Natural killer cell (primary cell): ENCODE measurements around the gene RPS13. TPM values are rescaled to one million over a fixed set of nuclear protein-coding genes. Genes with fewer than 3 reads are reported as not detected.

Source experiments
- ATAC-seq, 3 donors: fragments of 150-1000 bp in 2 of 3; fragments of 200-7000 bp in 1 of 3; cut with Tn5 transposase; 1 replicate in 1 of 3; 2 replicates in 2 of 3; pipeline ENCODE4 v1.10.0; 2021; ENCODE audit warnings: mild to moderate bottlenecking in 2 of 3, moderate library complexity in 2 of 3
- DNase-seq, 2 donors: peaks; one replicate each; pipeline versions ENCODE4 v3.0.0 to v3.0.0-alpha.2; 2013 to 2021; ENCODE audit warnings: mixed read lengths in 1 of 2
- H3K27ac ChIP-seq: one replicate; pipeline ENCODE4 v1.5.1; 2013; ENCODE audit warnings: mild to moderate bottlenecking, low read length
- H3K27me3 ChIP-seq: one replicate; pipeline ENCODE4 v1.6.1; 2013; ENCODE audit warnings: low read length; ENCODE audit not compliant: control insufficient read depth, insufficient read depth
- H3K36me3 ChIP-seq: one replicate; pipeline ENCODE4 v1.6.1; 2013; ENCODE audit warnings: low read length; ENCODE audit not compliant: control insufficient read depth, insufficient read depth
- H3K4me1 ChIP-seq: one replicate; pipeline ENCODE4 v1.6.1; 2013; ENCODE audit warnings: low read length; ENCODE audit not compliant: control insufficient read depth, insufficient read depth
- H3K4me3 ChIP-seq: one replicate; pipeline ENCODE4 v1.5.1; 2013; ENCODE audit warnings: low read length
- H3K9me3 ChIP-seq: one replicate; pipeline ENCODE4 v1.6.1; 2013; ENCODE audit warnings: low read length; ENCODE audit not compliant: control insufficient read depth, insufficient read depth
- H3K27ac Mint-ChIP-seq, 2 donors: one replicate each; pipeline ENCODE4 v1.8.0; 2022; ENCODE audit warnings: mild to moderate bottlenecking in 2 of 2, mixed read lengths in 2 of 2, moderate library complexity in 1 of 2
- H3K27me3 Mint-ChIP-seq, 2 donors: one replicate each; pipeline ENCODE4 v1.8.0; 2022; ENCODE audit warnings: low read depth in 2 of 2, mixed read lengths in 2 of 2
- H3K36me3 Mint-ChIP-seq: one replicate; pipeline ENCODE4 v1.8.0; 2022; ENCODE audit warnings: mixed read lengths
- H3K4me1 Mint-ChIP-seq, 2 donors: one replicate each; pipeline ENCODE4 v1.8.0; 2022; ENCODE audit warnings: mixed read lengths in 2 of 2
- H3K4me3 Mint-ChIP-seq: one replicate; pipeline ENCODE4 v1.8.0; 2022; ENCODE audit warnings: mild to moderate bottlenecking, moderate library complexity, mixed read lengths
- H3K9me3 Mint-ChIP-seq, 2 donors: one replicate each; pipeline ENCODE4 v1.8.0; 2022; ENCODE audit warnings: mixed read lengths in 2 of 2
- WGBS: methylation state at CpG from one replicate; pipeline ENCODE4 v1.1.7; 2013; ENCODE audit warnings: missing lambda C conversion rate; ENCODE audit not compliant: insufficient coverage; 5-methylcytosine and 5-hydroxymethylcytosine counted together
- intact Hi-C: fragments of 100-400 bp; cut with micrococcal nuclease; formaldehyde crosslinking; loops from one replicate; pipeline ENCODE4 v1.14.2; 2022
- total RNA-seq, 4 donors: library from RNA; stranded (reverse); fragments of 120-200 nt in 1 of 4; gene quantifications; one replicate each; pipeline versions ENCODE4 v1.2.3 to v1.2.4, GENCODE V29; 2013 to 2022
- TF ChIP-seq, protein P1 (sequence below): fragments of 200-600 bp; IDR thresholded peaks from one replicate; pipeline ENCODE4 v1.8.0; 2022; ENCODE audit warnings: antibody characterized with exemption

Gene RPS13
- total RNA-seq, 3 donors from 2014 or later (not counting 1 experiment from before 2014, with no cell fraction given): 579 to 685 (median 654) TPM

- H3K9me3 ChIP-seq: no peaks in the 10 kb centered on the region
- H3K36me3 ChIP-seq: peaks cover 27% of the 10 kb centered on the region
- intact Hi-C loops: loop anchor here (1.0 to 10.0 kb wide), 4 partner anchors 131 to 1246 kb away; partner anchors contain the start of genes C11orf58, GTF2H1, HPS5 and NUCB2
- DNase-seq (no peak), ATAC-seq (no peak)
- H3K36me3 Mint-ChIP-seq: peaks cover 18% of the 10 kb centered on the region
- H3K4me1 Mint-ChIP-seq: peaks cover 42 to 44% of the 10 kb centered on the region in 2 donors
- peaks cover 21% of the 10 kb centered on the region for H3K4me1 ChIP-seq
- H3K27ac Mint-ChIP-seq: peak overlapping the region; percentile 94 to 99
- TF ChIP-seq, protein P1, sequence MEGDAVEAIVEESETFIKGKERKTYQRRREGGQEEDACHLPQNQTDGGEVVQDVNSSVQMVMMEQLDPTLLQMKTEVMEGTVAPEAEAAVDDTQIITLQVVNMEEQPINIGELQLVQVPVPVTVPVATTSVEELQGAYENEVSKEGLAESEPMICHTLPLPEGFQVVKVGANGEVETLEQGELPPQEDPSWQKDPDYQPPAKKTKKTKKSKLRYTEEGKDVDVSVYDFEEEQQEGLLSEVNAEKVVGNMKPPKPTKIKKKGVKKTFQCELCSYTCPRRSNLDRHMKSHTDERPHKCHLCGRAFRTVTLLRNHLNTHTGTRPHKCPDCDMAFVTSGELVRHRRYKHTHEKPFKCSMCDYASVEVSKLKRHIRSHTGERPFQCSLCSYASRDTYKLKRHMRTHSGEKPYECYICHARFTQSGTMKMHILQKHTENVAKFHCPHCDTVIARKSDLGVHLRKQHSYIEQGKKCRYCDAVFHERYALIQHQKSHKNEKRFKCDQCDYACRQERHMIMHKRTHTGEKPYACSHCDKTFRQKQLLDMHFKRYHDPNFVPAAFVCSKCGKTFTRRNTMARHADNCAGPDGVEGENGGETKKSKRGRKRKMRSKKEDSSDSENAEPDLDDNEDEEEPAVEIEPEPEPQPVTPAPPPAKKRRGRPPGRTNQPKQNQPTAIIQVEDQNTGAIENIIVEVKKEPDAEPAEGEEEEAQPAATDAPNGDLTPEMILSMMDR: no peak
- 23% methylated on average over 15 of the region's 15 CpGs for WGBS
- H3K9me3 Mint-ChIP-seq: no peaks in the 10 kb centered on the region
- peak overlapping the region; percentile 96 for H3K4me3 ChIP-seq
- peak overlapping the region; percentile 92 for H3K27ac ChIP-seq
- H3K4me3 Mint-ChIP-seq: peak overlapping the region; percentile 95
- no peaks in the 10 kb centered on the region for H3K27me3 ChIP-seq
- H3K27me3 Mint-ChIP-seq: no peaks in the 10 kb centered on the region
Observed at GRCh38 chr11:17076517-17077239, 789 bp downstream of the RPS13 start.

DNA sequence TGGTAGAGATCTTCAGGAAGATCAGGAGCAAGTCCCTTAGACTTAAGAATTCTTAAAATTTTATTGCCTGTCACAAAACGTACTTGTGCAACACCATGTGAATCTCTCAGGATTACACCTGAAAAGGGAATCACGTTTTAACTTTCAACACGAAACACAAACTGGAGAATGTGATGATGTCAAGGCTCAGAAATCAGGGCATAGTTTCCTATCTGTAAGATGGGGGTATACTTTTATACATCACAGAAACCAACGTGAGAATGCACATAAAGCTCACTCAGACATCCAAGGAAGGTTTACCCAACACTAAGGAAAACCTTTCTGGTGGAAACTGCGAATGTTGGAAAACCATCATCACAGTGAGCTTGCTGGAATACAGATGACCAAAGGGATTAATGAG is 2.0 kb downstream of the RPS13 start:
- H3K36me3 ChIP-seq: peaks cover 27% of the 10 kb centered on the region
- 91% methylated on average over 5 of the region's 5 CpGs for WGBS
- no peaks in the 10 kb centered on the region for H3K27me3 Mint-ChIP-seq
- no peak overlapping the region for H3K27ac ChIP-seq
- H3K9me3 ChIP-seq: no peaks in the 10 kb centered on the region
- TF ChIP-seq, protein P1: no peak
- intact Hi-C loops: loop anchor here (5.0 to 10.0 kb wide), 3 partner anchors 132 to 1247 kb away; partner anchors contain the start of genes GTF2H1, HPS5, NUCB2 and PIK3C2A
- no peaks in the 10 kb centered on the region for H3K27me3 ChIP-seq
- peak overlapping the region; percentile 65 for H3K4me3 Mint-ChIP-seq
- H3K36me3 Mint-ChIP-seq: peaks cover 18% of the 10 kb centered on the region
- no peak overlapping the region for H3K4me3 ChIP-seq
- H3K27ac Mint-ChIP-seq: peak overlapping the region; percentile 74 to 83
- no peak for ATAC-seq
- H3K4me1 ChIP-seq: peaks cover 21% of the 10 kb centered on the region
- H3K9me3 Mint-ChIP-seq: no peaks in the 10 kb centered on the region
- no peak for DNase-seq
- peaks cover 42 to 44% of the 10 kb centered on the region in 2 donors for H3K4me1 Mint-ChIP-seq

GRCh38 chr11:17073370-17074027 is 4.0 kb downstream of the RPS13 start:
- Mint-ChIP-seq H3K4me1 (peaks cover 42 to 44% of the 10 kb centered on the region in 2 donors), H3K36me3 (peaks cover 18% of the 10 kb centered on the region), H3K27me3 (no peaks in the 10 kb centered on the region), H3K27ac (peak overlapping the region; percentile 74 to 83), H3K9me3 (no peaks in the 10 kb centered on the region), H3K4me3 (no peak overlapping the region)
- DNase-seq: no peak
- Histone ChIP-seq H3K4me1 (peaks cover 20% of the 10 kb centered on the region), H3K27ac (no peak overlapping the region), H3K27me3 (no peaks in the 10 kb centered on the region), H3K9me3 (no peaks in the 10 kb centered on the region), H3K4me3 (no peak overlapping the region), H3K36me3 (peaks cover 27% of the 10 kb centered on the region)
- 78% methylated on average over 4 of the region's 4 CpGs for WGBS
- TF ChIP-seq, protein P1: no peak
- no peak for ATAC-seq
- intact Hi-C loops: loop anchor here (10.0 kb wide), 1 partner anchor 201 kb away; the partner anchor contains the start of gene NUCB2
